Urinary bladder (tissue), 4 donors: Measurements from ENCODE around the gene HSF2. TPM values are rescaled to one million over a fixed set of nuclear protein-coding genes. Genes with fewer than 3 reads are reported as not detected.

Experiments used
- DNase-seq: peaks from one replicate; pipeline ENCODE4 v3.0.0-alpha.2; 2015; ENCODE audit errors: extremely low spot score
- H3K27ac ChIP-seq: one replicate; pipeline ENCODE4 v1.5.1; 2013; ENCODE audit warnings: low read depth, mild to moderate bottlenecking, moderate library complexity
- H3K36me3 ChIP-seq: one replicate; pipeline ENCODE4 v1.6.1; 2013; ENCODE audit warnings: mild to moderate bottlenecking, moderate library complexity; ENCODE audit not compliant: insufficient read depth
- H3K4me1 ChIP-seq: one replicate; pipeline ENCODE4 v1.6.1; 2013; ENCODE audit warnings: mild to moderate bottlenecking, moderate library complexity; ENCODE audit not compliant: insufficient read depth
- H3K4me3 ChIP-seq: one replicate; pipeline ENCODE4 v1.5.1; 2013; ENCODE audit warnings: low read depth, low read length
- WGBS: extraction: QIAGEN DNeasy Blood & Tissue Kit; methylation state at CpG from one replicate; pipeline ENCODE4 v1.1.7; 2013; 5-methylcytosine and 5-hydroxymethylcytosine counted together
- polyA plus RNA-seq: library from polyadenylated mRNA; stranded (reverse); fragments of 200-250 nt; gene quantifications from one replicate; pipeline ENCODE4 v1.2.3, GENCODE V29; 2013
- total RNA-seq: library from RNA; depleted of rRNA; stranded (reverse); fragments of >200 nt; gene quantifications from one replicate; pipeline ENCODE4 v1.2.3, GENCODE V29; 2014
- donor health status: healthy with polysubstance abuse.
- donor health status: healthy.

Gene HSF2, protein sequence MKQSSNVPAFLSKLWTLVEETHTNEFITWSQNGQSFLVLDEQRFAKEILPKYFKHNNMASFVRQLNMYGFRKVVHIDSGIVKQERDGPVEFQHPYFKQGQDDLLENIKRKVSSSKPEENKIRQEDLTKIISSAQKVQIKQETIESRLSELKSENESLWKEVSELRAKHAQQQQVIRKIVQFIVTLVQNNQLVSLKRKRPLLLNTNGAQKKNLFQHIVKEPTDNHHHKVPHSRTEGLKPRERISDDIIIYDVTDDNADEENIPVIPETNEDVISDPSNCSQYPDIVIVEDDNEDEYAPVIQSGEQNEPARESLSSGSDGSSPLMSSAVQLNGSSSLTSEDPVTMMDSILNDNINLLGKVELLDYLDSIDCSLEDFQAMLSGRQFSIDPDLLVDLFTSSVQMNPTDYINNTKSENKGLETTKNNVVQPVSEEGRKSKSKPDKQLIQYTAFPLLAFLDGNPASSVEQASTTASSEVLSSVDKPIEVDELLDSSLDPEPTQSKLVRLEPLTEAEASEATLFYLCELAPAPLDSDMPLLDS
- total RNA-seq = 39.9 TPM
- polyA plus RNA-seq = 14.6 TPM

DNA sequence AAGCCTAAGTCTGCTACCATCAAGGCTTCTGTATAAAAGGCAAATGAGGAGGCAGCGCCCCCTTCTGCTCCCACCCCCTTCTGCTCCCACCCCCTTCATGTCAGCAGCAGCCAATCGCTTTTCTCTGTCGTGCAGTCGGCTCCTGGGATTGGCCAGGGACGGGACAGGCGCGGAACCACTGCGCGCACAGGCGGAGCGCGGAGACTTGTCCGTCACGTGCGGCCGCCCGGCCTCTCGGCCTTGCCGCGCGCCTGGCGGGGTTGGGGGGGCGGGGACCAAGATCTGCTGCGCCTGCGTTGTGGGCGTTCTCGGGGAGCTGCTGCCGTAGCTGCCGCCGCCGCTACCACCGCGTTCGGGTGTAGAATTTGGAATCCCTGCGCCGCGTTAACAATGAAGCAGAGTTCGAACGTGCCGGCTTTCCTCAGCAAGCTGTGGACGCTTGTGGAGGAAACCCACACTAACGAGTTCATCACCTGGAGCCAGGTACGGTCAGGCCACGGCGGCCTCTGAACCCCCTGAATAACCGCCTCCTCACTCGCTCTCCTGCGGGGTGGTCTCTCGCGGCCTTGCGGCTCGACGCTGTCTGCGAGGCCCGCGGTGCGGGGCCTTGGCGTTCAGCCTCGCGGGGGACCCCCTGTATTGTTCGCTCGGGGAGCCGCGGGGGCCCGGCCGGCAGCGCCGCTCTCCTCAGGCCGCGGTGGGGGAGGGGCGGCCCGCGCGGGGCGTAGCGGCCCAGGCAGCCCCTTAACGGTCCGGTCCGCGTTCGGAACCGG, at the start of gene HSF2:
Gene HSF2 (plus strand): TSS at position 305 of the 773 bp plus-strand sequence. CDS start 86 bp downstream, at position 391.
- peak; percentile 91 for DNase-seq
- Histone ChIP-seq H3K4me3 (peak within 1 kb of the TSS; percentile 96), H3K27ac (peak within 1 kb of the TSS; percentile 41), H3K36me3 (no peaks in the 10 kb centered on the region), H3K4me1 (no peaks in the 10 kb centered on the region)
- under 1% methylated on average over 82 of the region's 82 CpGs for WGBS

DNA sequence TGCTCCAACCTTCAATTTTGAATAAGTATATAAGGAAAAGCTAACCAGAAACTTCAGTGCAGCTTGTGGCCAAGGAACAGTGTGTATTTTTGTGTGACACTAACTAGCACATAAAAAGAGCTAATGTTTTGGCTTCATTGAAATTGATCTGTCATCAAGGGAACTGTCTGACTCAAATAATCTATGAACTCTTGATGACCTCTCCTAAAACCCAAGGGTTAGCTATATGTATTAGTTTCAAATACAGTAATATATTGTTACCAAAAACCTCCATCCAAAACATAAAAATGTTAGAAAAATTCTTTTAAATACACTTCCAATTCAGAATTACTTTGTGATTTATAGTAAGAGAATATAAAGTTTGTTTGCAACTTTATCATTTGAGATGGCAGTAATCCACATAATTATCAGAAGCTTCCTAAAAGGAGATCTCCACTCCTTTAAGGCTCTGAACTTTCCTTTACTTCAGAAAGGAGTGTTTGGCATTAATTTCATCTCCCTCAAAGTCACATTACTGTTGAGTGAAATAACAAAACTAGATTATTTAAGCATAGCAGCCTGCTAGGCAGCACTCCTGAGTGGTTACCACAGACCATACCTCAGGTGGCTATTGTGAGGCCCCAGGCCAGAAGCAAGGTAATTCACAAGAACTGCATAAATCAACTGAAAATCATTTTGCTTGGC, 46.3 kb upstream of the HSF2 start:
- Histone ChIP-seq H3K4me1 (no peaks in the 10 kb centered on the region), H3K27ac (no peak overlapping the region), H3K36me3 (no peaks in the 10 kb centered on the region), H3K4me3 (no peak overlapping the region)
- no peak for DNase-seq

DNA sequence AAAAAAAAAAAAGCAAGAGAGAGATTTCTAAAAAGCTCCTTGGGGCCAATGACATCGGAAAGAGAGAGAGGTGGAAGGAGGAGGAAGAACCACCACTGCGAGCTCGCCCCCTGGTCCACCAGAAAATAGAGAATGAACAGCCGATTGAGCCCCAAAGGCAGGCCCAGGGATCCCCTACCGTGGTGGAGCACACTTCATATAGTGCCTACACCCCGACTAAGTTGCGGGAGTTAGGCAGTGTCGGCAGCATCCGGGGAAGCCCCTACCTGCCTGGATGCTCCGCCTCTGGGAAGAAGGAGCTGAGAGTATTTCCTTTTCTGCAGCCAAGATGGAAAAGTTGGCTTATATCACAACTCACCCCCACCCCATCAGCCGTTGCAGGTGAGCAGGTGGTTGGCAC, 38.6 kb upstream of the HSF2 start:
- no peak overlapping the region for H3K27ac ChIP-seq
- H3K4me1 ChIP-seq = no peaks in the 10 kb centered on the region
- WGBS = 81% methylated on average over 11 of the region's 11 CpGs
- DNase-seq = no peak
- no peak overlapping the region for H3K4me3 ChIP-seq
- no peaks in the 10 kb centered on the region for H3K36me3 ChIP-seq

DNA sequence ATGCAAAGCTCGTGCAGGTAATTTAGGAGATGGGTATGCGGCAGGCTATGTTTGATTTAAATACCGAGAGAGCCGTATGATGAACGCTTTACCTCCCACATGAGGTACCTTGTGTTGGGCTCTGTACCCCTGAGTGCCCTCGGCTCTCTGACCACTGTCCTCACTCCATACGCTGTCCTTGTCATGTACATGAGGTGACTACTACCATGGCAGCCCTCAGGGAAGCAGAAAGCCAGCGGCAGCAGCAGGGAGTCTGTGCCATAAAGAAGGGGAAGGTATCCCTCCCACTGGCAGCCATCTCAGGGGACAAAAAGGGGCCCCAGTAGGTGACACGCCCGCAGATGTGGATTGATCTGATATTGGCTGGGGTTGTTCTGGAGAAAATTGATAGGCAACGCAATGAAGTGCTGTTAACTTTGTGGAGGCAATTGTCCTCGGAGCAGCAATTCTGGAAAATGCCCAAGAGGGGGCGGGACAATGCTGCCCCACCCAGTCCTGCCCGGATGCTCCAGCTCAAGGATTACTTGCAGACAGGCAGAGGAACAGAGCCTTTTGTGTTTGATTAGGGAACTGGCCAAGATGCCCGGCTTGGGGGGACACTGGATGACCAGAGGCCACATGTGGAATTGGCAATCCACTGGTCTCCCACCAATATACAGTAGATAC, 38.0 kb upstream of the HSF2 start:
- no peak for DNase-seq
- Histone ChIP-seq H3K4me1 (no peaks in the 10 kb centered on the region), H3K27ac (no peak overlapping the region), H3K4me3 (no peak overlapping the region), H3K36me3 (no peaks in the 10 kb centered on the region)
- WGBS = 87% methylated on average over 15 of the region's 15 CpGs

DNA sequence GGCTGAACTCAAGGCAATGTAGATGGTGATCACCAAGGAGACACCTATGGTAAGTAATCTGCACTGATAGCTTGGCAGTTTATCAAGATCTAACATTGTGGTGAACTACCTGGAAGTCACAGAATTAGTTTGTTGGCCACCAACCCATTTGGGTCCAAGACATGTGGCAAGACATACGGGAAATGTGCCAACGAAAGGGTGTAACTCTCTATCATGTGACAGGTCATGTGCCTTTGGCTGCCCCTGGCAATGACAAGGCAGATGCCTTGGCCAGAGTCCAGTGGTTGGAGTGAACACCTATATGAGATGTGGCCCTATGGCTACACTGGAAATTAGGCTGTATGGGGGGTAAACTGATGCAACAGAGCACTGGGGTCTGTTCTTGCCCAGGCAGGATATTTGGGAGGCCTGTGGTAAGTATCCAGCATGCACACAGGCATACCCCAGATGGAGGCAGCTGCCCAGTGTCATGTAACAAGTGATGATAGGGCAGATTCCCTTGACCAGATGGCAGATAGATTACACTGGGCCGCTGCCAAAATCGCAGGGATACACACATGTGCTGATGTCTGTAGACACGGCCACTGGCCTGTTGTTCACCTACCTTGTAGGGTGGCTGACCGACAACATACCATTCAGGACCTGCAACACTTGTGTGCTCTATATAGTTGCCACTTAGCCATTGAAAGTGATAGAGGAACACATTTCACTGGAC, 35.5 kb upstream of the HSF2 start:
- DNase-seq = no peak
- no peak overlapping the region for H3K27ac ChIP-seq
- WGBS = 74% methylated on average over 6 of the region's 6 CpGs
- no peaks in the 10 kb centered on the region for H3K4me1 ChIP-seq
- H3K36me3 ChIP-seq = no peaks in the 10 kb centered on the region
- no peak overlapping the region for H3K4me3 ChIP-seq

DNA sequence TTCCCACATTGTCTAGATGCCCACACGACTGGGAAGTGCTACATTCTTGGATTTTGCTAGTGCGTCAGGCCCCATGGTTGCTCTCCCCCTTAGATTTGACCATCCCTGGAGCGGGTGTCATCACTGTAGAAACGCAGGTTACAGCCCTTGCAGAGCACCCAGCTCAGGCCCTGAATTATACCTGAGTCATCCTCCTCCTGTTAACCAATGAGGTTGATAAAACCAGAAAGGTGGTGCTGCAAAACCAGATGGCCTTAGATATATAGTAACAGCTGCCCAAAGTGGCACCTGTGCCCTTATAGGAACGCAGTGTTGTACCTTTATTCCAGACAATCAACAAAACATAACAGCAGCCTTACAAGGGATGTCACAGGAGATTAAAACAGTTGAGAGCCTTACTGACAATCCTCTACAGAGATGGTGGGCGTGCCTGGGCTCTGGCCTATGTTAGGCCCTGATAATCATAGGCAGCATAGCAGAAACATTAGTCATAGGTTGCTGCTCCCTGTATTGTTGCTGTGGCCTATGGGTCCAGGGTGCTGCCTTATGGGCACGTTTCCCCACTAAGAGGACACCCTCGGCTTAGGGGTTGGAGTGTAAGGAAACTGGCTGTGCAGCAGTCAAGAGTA, 33.6 kb upstream of the HSF2 start:
- 90% methylated on average over 8 of the region's 8 CpGs for WGBS
- no peaks in the 10 kb centered on the region for H3K4me1 ChIP-seq
- no peak for DNase-seq
- H3K4me3 ChIP-seq = no peak overlapping the region
- H3K27ac ChIP-seq = no peak overlapping the region
- no peaks in the 10 kb centered on the region for H3K36me3 ChIP-seq

DNA sequence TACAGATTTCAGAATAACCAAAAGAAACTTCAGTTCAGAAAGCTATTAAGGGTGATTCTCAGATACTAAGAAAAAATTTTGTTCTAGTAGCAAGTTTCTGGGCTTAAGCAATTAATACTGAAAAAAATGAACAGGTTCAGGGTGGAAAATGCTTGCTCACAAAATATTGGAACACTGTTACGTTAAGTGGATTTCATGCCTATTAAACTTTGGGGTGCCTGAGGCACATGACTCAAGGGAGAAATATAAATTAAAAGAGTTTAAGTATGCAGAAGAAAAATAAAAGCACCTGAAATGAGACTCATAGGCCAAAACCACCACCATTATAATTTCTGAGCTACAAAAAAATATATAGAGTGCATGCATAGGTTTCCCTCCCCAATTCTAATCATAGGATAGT, 32.3 kb upstream of the HSF2 start:
- Histone ChIP-seq H3K27ac (no peak overlapping the region), H3K36me3 (no peaks in the 10 kb centered on the region), H3K4me3 (no peak overlapping the region), H3K4me1 (no peaks in the 10 kb centered on the region)
- WGBS = 87% methylated on average over 1 of the region's 1 CpG
- DNase-seq = no peak

DNA sequence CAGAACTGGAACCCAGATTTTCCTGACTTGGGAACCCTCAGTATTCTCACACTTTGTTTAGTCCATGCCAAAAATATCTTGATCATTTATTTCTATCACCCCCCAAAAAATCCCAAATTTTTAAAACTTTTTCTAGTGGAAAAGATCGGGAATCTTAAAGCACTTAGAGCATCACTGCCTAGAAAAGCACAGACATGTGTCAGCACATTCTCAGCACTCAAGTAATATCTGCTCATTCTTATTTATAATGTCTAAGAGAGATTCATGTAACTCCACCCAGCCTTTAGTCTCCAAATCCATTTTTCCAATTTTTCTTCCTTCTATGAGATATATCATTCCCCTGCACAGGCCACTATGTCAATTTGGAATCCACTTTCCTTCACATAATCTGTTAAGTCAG, 29.9 kb upstream of the HSF2 start:
- H3K4me1 ChIP-seq = no peaks in the 10 kb centered on the region
- H3K27ac ChIP-seq = no peak overlapping the region
- H3K4me3 ChIP-seq = no peak overlapping the region
- H3K36me3 ChIP-seq = no peaks in the 10 kb centered on the region
- DNase-seq = no peak
- 76% methylated on average over 1 of the region's 1 CpG for WGBS

DNA sequence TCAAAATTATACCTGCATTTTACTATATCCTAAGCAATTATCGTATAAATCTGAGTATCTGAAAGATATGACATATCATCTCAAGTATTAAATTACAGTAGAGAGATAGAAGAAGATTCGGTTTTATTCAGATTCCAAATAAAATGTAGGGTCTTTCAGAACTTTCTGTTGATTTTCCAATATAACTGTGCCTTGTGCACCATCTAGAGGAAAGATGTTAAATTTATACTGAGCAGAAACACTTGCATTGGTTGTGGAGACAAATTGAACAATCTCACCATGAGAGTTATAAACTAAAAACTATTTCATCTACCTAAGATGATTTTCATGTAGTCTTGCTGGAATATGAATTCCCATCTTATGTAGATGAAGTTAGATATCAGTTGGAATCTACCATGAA, 26.8 kb upstream of the HSF2 start:
- Histone ChIP-seq H3K36me3 (no peaks in the 10 kb centered on the region), H3K27ac (no peak overlapping the region), H3K4me1 (no peaks in the 10 kb centered on the region), H3K4me3 (no peak overlapping the region)
- DNase-seq = no peak
- WGBS = 17% methylated on average over 2 of the region's 2 CpGs

DNA sequence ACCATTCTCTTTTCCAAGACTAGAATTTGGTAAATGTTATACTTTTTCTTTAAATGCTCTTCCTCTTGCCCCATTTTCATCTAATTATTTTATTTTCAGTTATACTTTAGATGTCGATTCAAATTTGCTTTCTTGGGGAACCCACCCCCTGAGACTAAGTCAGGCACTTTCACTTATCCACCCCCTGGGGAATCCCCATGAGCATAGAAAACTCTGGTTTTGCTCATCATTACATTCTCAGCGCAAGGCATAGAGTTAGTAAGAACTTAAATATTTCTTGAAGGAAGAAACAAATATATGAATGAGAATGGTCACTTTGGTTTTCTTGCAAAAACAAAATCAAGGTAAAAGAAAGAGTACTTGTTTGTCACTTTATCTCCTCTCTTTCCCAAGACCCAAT, 25.1 kb upstream of the HSF2 start:
- WGBS = 94% methylated on average over 2 of the region's 2 CpGs
- Histone ChIP-seq H3K36me3 (no peaks in the 10 kb centered on the region), H3K4me3 (no peak overlapping the region), H3K27ac (no peak overlapping the region), H3K4me1 (no peaks in the 10 kb centered on the region)
- no peak for DNase-seq

DNA sequence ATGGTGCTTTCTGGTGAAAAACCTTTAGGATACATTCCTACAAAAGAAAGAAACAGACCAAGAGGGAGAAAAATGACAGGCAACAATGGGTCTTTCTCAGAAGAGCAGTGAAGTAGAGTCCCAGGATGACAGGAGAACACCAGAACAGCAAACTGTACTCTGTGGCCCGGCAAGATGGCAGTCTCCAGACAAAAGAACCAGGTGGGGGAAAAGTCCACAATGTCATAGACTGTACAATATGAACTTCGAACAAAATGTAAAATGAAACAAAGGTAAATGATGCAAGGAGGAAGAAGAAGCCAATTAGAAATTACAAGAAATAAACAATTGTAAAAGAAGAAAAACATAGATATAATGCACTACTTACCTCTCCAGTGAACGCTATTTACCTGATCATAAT, 23.2 kb upstream of the HSF2 start:
- DNase-seq = no peak
- Histone ChIP-seq H3K36me3 (no peaks in the 10 kb centered on the region), H3K4me1 (no peaks in the 10 kb centered on the region), H3K4me3 (no peak overlapping the region), H3K27ac (no peak overlapping the region)
- WGBS = 76% methylated on average over 3 of the region's 3 CpGs

DNA sequence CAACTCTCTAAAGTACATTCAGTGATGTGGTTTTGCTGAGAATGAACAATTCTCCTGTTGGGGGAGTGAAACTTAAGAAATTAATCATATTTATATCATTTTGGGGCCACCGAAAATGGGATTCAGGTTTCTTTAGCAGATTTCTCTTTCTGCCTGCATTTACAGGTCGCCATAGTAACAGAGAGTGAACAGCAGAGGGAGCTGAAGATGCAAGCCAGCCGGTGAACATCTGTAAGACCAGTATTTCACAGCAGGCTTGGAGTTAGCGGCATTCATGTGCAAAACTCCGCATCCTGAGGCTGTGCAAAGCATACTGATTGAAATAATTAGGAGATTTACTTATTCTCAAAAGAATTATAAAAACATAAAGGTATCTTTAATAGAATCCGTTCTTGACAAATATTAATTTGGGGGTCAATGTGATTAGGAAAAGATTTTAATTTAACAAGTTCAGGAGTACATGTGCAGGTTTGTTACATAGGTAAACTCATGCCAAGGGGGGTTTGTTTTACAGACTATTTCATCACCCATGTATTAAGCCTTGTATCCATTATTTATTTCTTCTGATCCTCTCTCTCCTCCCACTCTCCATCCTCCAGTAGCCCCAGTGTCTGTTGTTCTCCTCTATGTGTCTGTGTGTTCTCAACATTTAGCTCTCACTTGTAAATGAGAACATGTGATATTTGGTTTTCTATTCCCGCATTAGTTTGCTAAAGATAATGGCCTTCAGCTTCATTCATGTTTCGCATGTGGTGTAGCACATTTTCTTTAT, 17.8 kb upstream of the HSF2 start:
- Histone ChIP-seq H3K36me3 (no peaks in the 10 kb centered on the region), H3K27ac (no peak overlapping the region), H3K4me3 (no peak overlapping the region), H3K4me1 (no peaks in the 10 kb centered on the region)
- WGBS = 19% methylated on average over 8 of the region's 8 CpGs
- peak; percentile 55 for DNase-seq
